Ovary (tissue), 9 donors: Measurements from ENCODE around the gene SLU7. TPM values are rescaled to one million over a fixed set of nuclear protein-coding genes. Genes with fewer than 3 reads are reported as not detected.

Source experiments
- DNase-seq, 5 donors: peaks; one replicate each; pipeline ENCODE4 v3.0.0-alpha.2; 2019 to 2020
- H3K27ac ChIP-seq, 2 donors: fragments of 200-600 bp; one replicate each; pipeline versions ENCODE4 v1.5.1 to v1.8.0; 2019 to 2022
- H3K27me3 ChIP-seq: fragments of 200-600 bp; one replicate; pipeline ENCODE4 v1.8.0; 2022
- H3K36me3 ChIP-seq: fragments of 200-600 bp; sonication (generic); one replicate; pipeline ENCODE4 v1.5.1; 2019
- H3K4me1 ChIP-seq: one replicate; pipeline ENCODE4 v1.8.1; 2013; ENCODE audit warnings: mild to moderate bottlenecking, moderate library complexity; ENCODE audit not compliant: insufficient read depth
- H3K4me3 ChIP-seq: fragments of 200-600 bp; sonication (generic); one replicate; pipeline ENCODE4 v1.5.1; 2017
- H3K9me3 ChIP-seq, 2 donors: fragments of 200-600 bp in 1 of 2; sonication (generic) in 1 of 2; one replicate each; pipeline versions ENCODE4 v1.5.1 to v1.8.1; 2013 to 2019; ENCODE audit warnings: mild to moderate bottlenecking in 1 of 2, moderate library complexity in 1 of 2
- EP300 ChIP-seq: sonication (generic); formaldehyde crosslinking; IDR thresholded peaks from one replicate; pipeline ENCODE4 v1.6.1; 2017; ENCODE audit warnings: antibody characterized with exemption
- POLR2A ChIP-seq: fragments of 450-650 bp; IDR thresholded peaks from one replicate; pipeline ENCODE4 v1.6.1; 2017; ENCODE audit warnings: antibody characterized with exemption, mild to moderate bottlenecking, moderate library complexity
- WGBS, 3 donors: extraction: QIAGEN DNeasy Blood & Tissue Kit in 1 of 3; methylation state at CpG; one replicate each; pipeline versions ENCODE4 v1.1.5 to v1.1.7; 2013 to 2017; 5-methylcytosine and 5-hydroxymethylcytosine counted together
- intact Hi-C, 4 donors: fragments of 100-400 bp; cut with DNase I; formaldehyde crosslinking; loops; one replicate each; pipeline versions ENCODE4 v1.11.0 to v1.15.1; 2022 to 2023
- polyA plus RNA-seq, 2 donors: library from polyadenylated mRNA; stranded (reverse); fragments of 200-250 nt in 1 of 2; fragments of 350-450 nt in 1 of 2; fragmentation: Illumina TruSeq in 1 of 2; extraction: RNeasy Lipid Tissue Mini Kit (QIAGEN cat#74804) in 1 of 2; gene quantifications; one replicate each; pipeline ENCODE4 v1.2.3, GENCODE V29; 2013 to 2014
- total RNA-seq, 7 donors: library from RNA; depleted of rRNA in 2 of 7; stranded (reverse); fragments of >200 nt in 2 of 7; fragmentation: NEBNext Ultra II Directional in 3 of 7; extraction: Animal tissue kit (Norgen Biotek cat#: 25700) in 3 of 7; gene quantifications; one replicate each; pipeline versions ENCODE4 v1.1.0 to v1.2.4, GENCODE V29; 2016 to 2023
- TF ChIP-seq, protein P1 (sequence below), 3 donors: fragments of 450-650 bp in 2 of 3; fragments of 200-600 bp in 1 of 3; IDR thresholded peaks; one replicate each; pipeline versions ENCODE4 v1.5.1 to v1.8.0; 2016 to 2022; ENCODE audit warnings: antibody characterized with exemption in 3 of 3, mild to moderate bottlenecking in 1 of 3
- donor health status: DM: no; HTN: no; CAD: no; lungs with moderate emphysema.
- donor health status: DM: no; HTN: no; CAD: no.
- donor health status: Bipolar disorder and iron deficiency.
- donor health status: DM: yes; HTN: yes; CAD: no.
- donor health status: DM: no; HTN: no; CAD: no.
- donor health status: DM: yes; HTN: yes; CAD: no.

The SLU7 gene
- total and polyA plus RNA-seq, 9 donors: 25.8 to 53.7 (median 32.5) TPM

DNA sequence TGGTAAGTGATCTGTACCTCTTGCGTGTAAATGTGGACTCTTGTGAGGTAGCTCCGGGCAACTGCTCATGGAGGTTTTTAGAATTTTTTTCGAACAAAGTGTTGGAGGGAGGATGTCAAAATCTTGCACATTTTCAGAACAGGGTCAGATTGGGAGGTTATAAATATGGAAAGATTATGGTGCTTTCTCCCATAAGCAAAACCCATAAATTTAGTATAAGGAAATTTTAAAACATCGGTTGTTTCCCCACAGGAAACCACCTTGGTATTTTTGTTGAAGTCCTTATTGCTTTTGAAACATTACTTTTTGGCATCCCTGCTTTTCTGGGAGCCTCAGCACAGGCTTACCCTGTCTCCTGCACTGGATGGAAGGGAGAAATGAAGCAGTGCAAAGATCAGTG, 36.7 kb upstream of the SLU7 start:
- no peaks in the 10 kb centered on the region for H3K4me1 ChIP-seq
- DNase-seq: no peak
- no peak overlapping the region for H3K27ac ChIP-seq
- TF ChIP-seq, protein P1, sequence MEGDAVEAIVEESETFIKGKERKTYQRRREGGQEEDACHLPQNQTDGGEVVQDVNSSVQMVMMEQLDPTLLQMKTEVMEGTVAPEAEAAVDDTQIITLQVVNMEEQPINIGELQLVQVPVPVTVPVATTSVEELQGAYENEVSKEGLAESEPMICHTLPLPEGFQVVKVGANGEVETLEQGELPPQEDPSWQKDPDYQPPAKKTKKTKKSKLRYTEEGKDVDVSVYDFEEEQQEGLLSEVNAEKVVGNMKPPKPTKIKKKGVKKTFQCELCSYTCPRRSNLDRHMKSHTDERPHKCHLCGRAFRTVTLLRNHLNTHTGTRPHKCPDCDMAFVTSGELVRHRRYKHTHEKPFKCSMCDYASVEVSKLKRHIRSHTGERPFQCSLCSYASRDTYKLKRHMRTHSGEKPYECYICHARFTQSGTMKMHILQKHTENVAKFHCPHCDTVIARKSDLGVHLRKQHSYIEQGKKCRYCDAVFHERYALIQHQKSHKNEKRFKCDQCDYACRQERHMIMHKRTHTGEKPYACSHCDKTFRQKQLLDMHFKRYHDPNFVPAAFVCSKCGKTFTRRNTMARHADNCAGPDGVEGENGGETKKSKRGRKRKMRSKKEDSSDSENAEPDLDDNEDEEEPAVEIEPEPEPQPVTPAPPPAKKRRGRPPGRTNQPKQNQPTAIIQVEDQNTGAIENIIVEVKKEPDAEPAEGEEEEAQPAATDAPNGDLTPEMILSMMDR (IDR thresholded peaks at IDR 0.05): no peak
- TF ChIP-seq POLR2A (no peak), EP300 (no peak)
- no peaks in the 10 kb centered on the region for H3K9me3 ChIP-seq
- intact Hi-C loops: no loop called here
- 77 to 82% (median 82%) methylated on average over 4 of the region's 4 CpGs for WGBS, 3 donors
- H3K36me3 ChIP-seq: no peaks in the 10 kb centered on the region
- no peaks in the 10 kb centered on the region for H3K27me3 ChIP-seq
- no peak overlapping the region for H3K4me3 ChIP-seq

DNA sequence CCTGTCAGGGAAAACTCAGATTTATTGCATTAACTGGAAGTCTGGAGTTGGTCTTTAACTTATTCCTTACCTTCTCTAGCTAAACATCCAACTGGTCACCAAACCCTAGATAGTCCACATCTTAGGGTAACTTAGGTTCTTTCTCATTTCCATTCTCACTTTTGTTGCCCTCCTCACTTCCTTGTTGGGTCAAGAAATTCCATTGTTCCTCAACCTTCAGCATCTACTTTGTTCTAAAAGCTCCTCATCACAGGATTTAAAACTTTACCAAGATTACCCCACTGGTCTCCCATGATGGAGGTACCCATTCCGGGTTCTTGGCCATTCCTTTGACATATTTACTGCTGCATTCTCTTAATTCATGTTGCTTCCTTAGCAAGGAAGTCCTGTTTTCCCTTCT, 34.9 kb upstream of the SLU7 start:
- no peaks in the 10 kb centered on the region for H3K36me3 ChIP-seq
- no peaks in the 10 kb centered on the region for H3K9me3 ChIP-seq
- 22 to 46% (median 36%) methylated on average over 1 of the region's 1 CpG for WGBS, 3 donors
- H3K4me1 ChIP-seq: no peaks in the 10 kb centered on the region
- H3K27ac ChIP-seq: no peak overlapping the region
- no peak overlapping the region for H3K4me3 ChIP-seq
- TF ChIP-seq, protein P1 (IDR thresholded peaks at IDR 0.05): no peak
- TF ChIP-seq POLR2A (no peak), EP300 (no peak)
- H3K27me3 ChIP-seq: no peaks in the 10 kb centered on the region
- DNase-seq: no peak
- intact Hi-C loops: no loop called here

DNA sequence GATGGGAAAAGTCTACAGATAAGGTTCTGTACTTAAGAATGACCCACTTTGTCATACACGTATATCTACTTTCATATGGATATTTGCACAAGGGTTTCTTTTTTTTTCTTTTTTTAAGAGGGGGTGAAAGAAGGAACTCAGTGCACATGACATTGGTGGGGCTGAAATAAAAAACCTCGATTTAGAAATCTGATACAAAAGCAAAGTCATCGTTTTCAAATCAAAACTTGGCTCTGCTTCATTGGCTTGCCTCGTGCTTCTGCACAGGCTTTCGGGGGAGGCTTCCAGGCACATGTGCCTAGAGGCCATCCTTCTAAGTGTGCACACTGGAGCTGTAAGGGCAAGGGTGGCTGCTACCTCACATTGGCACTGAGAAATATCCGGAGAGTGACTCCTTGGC, 33.9 kb upstream of the SLU7 start:
- H3K27ac ChIP-seq: no peak overlapping the region

DNA sequence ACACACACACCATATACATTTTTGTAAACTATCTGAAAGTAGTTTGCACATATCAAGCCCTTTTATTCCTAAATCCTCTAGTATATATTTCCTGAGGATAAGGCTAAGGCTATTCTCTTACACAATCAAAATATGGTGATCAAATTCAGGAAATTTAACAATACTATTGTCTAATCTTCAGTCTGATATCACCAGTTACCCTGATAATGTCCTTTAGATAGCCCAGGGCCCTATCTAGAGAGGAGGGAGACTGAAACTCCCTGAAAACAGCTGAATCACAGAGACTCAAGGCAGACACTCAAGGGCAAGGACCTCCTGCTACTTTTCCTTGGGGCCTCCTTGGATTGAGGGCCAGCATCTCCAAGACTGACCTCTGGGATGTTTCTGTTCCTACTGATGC, 33.2 kb upstream of the SLU7 start:
- Histone ChIP-seq H3K27ac (no peak overlapping the region), H3K36me3 (no peaks in the 10 kb centered on the region), H3K9me3 (no peaks in the 10 kb centered on the region), H3K4me3 (no peak overlapping the region), H3K4me1 (no peaks in the 10 kb centered on the region), H3K27me3 (no peaks in the 10 kb centered on the region)
- TF ChIP-seq POLR2A: no peak
- TF ChIP-seq, protein P1 (IDR thresholded peaks at IDR 0.05): no peak
- no peak for TF ChIP-seq EP300
- intact Hi-C loops: no loop called here
- no peak for DNase-seq

More for the DNA sequence above, 33.9 kb upstream of the SLU7 start:
- intact Hi-C loops: no loop called here
- TF ChIP-seq, protein P1 (IDR thresholded peaks at IDR 0.05): no peak
- TF ChIP-seq POLR2A: no peak
- no peak for TF ChIP-seq EP300
- no peaks in the 10 kb centered on the region for H3K9me3 ChIP-seq
- WGBS, 3 donors: 49 to 56% (median 49%) methylated on average over 6 of the region's 6 CpGs
- no peaks in the 10 kb centered on the region for H3K27me3 ChIP-seq
- no peaks in the 10 kb centered on the region for H3K4me1 ChIP-seq
- no peaks in the 10 kb centered on the region for H3K36me3 ChIP-seq
- H3K4me3 ChIP-seq: no peak overlapping the region
- no peak for DNase-seq

DNA sequence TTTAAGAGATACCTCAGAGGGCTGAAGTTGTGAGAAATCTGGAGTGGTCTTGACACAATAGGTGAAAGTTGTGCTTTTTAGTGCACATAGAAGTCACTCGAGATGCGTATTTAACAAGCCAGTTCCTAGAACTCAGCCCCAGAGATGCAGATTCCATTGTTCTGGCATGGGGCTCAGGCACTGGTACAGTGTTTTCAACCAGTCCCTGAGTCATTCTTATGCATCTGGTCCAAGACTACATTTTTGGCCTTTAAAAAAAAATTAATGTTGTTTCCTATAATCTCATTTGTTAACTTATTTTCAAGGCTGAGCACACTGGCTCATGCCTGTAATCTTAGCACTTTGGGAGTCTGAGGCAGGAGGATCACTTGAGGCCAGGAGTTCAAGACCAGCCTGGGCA, 32.4 kb upstream of the SLU7 start:
- intact Hi-C loops: no loop called here
- Histone ChIP-seq H3K9me3 (no peaks in the 10 kb centered on the region), H3K4me1 (no peaks in the 10 kb centered on the region), H3K4me3 (no peak overlapping the region), H3K27ac (no peak overlapping the region), H3K36me3 (no peaks in the 10 kb centered on the region), H3K27me3 (no peaks in the 10 kb centered on the region)
- TF ChIP-seq POLR2A: no peak
- no peak for TF ChIP-seq EP300
- TF ChIP-seq, protein P1 (IDR thresholded peaks at IDR 0.05): no peak
- 89 to 96% (median 96%) methylated on average over 2 of the region's 2 CpGs for WGBS, 3 donors
- DNase-seq: no peak
